SK-MEL-5 (cell line): ENCODE data around the gene HPS4. TPM values are rescaled to one million over a fixed set of nuclear protein-coding genes. Genes with fewer than 3 reads are reported as not detected.
"Not testable (repeated sequence)": the region's sequence is repeated elsewhere in the genome, so short reads cannot be mapped to it uniquely, and the experiment has no call there.

Experiments
- DNase-seq: peaks from one replicate; pipeline ENCODE4 v3.0.0-alpha.2; 2016; ENCODE audit warnings: low read depth, low spot score
- in situ Hi-C: cut with HindIII; loops from 2 replicates; pipeline ENCODE4 v1.10.0; 2016; ENCODE audit warnings: low sequenced_read_pairs, high pct_unique_total_duplicates, low pct_unique_long_range_greater_than_20kb
- polyA plus RNA-seq, 2 experiments: library from polyadenylated mRNA; depleted of rRNA; stranded (reverse); fragments of >200 nt; gene quantifications; 2 replicates each; pipeline ENCODE4 v1.2.3, GENCODE V29; 2015
- total RNA-seq: library from RNA; depleted of rRNA; stranded (reverse); fragments of >200 nt; shearing (Covaris generic); gene quantifications from 2 replicates; pipeline ENCODE4 v1.2.3, GENCODE V29; 2014; rRNA removed

The HPS4 gene
- 351 and 357 TPM in 2 replicates for total RNA-seq
- 220 and 265 TPM in 2 replicates for polyA plus RNA-seq (2015; cell fraction: cytosol; rRNA removed)
- 1,506 and 1,696 TPM in 2 replicates for polyA plus RNA-seq (2015; cell fraction: nucleus; rRNA removed)

GRCh38 chr22:26483439-26484359 lies at the start of gene HPS4, which contains the start of gene SRRD:
Gene HPS4, minus strand, starts transcription at chr22:26483783. Its CDS starts 2,021 bp downstream, at chr22:26481762.
Gene SRRD, plus strand, starts transcription at chr22:26483877. Its CDS starts 14 bp downstream, at chr22:26483891.
- in situ Hi-C loops = no loop called here
- peak; percentile 92 for DNase-seq

DNA sequence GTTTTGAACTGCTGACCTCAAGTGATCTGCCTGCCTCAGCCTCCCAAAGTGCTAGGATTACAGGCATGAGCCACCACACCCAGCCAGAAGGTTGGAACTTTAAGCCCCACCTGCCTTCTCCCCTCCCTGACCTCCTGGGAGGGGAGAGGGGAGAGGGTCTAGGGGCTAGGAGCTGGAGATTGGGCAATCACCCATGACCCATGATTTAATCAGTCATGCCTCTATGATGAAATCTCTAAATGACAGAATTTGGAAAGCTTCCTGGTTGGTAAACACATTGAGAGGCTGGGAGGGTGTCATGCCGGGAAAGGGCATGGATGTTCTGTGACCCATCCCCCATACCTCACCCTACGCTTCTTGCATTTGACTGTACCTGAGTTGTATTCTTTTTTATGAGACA lies 45.8 kb upstream of the HPS4 start:
- DNase-seq = no peak
- in situ Hi-C loops = no loop called here

GRCh38 chr22:26528518-26528917 lies 44.9 kb upstream of the HPS4 start:
- DNase-seq, in situ Hi-C loops: not testable (repeated sequence)

DNA sequence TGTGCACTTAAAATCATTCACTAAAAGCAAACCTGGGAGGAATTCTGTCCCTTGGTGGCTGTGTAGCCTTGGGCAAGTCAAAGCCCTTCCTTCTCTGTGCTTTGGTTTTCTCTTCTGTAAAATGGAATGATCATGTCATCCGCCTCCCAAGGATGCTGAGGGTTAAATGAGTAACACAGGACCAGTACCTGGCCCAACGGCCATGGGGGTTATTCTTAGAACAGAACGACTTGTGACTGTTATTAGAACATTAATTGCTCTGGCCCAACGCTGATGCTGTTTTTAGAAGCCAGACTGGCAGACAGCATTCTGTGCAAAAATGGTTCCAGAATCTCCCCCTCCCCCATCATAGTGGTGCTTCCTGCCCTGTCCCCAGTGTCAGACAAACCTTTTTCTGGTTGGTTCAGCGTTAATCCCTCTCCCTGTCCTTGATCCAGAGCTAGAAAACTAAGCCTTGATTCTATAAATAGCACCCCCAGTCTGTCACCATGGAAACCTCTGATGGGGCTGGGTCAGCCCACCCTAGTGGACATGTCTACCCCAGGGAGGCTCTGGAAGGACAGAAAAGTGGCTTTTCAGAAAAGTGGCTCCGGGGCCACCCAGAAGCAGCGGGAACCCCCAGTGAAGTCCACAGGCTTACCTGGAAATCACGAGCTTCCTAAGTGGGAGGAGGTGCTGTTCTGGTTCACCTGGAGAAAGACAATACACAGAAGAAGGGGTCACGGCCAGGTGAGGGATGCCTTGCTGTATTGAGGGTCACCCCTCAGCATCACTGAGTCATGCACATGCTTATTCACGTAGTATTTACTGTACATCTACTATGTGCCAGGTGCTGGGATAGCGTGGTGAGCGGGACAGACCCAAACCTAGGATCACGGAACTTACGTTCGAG lies 44.2 kb upstream of the HPS4 start:
- in situ Hi-C loops = no loop called here
- no peak for DNase-seq

DNA sequence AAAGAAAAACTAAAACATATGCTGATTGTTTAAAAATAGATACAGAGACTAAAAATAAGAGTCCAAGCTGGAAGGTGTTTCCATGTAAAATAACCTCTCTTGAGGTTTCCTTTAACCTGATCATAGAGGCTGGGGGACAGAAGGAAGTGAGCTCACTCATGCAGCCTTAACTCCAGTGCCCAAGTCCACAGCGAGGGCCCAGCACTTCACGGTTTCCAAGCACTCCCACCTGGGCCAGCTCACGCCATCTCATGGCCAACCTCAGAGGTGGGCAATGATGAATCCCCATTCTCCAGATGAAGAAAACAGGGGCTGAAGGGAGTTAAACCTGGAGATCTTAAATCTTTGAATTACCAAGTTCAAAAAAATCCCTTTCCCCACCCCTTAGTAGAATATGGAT lies 43.6 kb upstream of the HPS4 start:
- in situ Hi-C loops = no loop called here
- no peak for DNase-seq

DNA sequence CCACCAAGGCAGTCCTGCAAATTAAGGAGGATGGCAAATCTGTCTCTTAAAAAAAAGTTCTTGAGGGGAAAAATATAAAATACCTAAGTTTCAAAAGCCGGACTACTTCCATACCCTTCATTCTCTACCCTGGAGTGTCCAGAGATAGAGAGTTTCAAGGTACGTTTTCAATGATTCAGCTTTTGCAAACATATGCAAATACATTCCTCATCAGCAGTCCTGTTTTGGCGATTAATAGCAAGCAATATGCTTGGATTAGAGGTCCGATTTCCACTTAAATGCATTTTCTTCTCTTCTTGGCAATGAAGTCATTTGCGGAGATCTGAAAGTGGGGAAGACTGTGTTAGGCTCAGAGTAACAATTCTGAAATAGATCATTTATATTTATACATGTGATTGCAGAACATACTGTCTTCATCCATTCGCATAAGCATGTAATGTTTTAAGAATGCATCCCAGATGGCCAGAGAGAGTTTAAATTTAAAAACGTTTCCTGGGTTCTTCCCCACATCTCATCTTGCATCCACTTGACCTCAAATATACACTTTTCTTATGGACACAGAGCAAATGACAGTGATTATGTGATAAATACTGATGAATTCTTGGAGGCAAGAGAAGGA lies 42.5 kb upstream of the HPS4 start:
- in situ Hi-C loops = no loop called here
- DNase-seq = no peak

DNA sequence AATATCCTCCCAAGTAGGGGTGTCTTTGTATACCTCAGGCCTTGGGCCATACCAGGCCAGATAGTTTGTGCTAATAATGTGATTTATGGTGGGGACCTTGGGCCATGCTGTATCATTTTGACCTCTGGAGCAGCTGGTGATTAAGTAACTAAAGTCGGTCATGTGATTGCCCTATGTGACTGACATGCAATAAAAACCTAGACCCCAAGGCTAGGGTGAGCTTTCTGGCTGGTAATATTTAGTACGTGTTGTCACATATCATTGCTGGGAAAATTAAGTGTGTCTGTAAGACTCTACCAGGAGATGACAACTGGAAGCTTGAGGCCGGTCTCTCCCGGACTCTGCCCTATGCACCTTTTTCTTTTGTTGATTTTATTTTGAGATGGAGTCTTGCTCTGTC lies 41.3 kb upstream of the HPS4 start:
- in situ Hi-C loops = no loop called here
- DNase-seq = no peak

DNA sequence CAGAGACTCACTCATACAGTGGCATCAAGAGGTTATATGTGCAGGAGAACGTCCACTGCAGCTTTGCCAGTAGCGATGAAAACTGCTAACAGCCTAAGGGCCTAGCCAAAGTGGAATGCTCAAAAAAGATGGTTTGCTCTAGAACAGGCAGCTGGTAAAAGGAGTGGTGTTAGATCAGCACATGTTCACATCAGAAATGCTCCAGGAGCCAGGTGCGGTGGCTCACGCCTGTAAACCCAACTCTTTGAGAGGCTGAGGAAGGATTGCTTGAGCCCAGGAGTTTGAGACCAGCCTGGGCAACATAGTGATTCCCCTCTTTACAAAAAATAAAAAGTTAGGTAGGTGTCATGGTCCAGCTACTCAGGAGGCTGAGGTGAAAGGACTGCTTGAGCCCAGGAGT lies 39.0 kb upstream of the HPS4 start:
- DNase-seq = no peak
- in situ Hi-C loops = no loop called here

- DNase-seq = no peak
- in situ Hi-C loops = no loop called here
Observed at GRCh38 chr22:26522012-26522411, 38.4 kb upstream of the HPS4 start.

- no peak for DNase-seq
Observed at GRCh38 chr22:26517429-26517828, 33.8 kb upstream of the HPS4 start.

GRCh38 chr22:26516503-26516902 lies 32.9 kb upstream of the HPS4 start:
- no peak for DNase-seq
- in situ Hi-C loops = no loop called here

More at GRCh38 chr22:26517429-26517828, 33.8 kb upstream of the HPS4 start:
- in situ Hi-C loops = no loop called here

DNA sequence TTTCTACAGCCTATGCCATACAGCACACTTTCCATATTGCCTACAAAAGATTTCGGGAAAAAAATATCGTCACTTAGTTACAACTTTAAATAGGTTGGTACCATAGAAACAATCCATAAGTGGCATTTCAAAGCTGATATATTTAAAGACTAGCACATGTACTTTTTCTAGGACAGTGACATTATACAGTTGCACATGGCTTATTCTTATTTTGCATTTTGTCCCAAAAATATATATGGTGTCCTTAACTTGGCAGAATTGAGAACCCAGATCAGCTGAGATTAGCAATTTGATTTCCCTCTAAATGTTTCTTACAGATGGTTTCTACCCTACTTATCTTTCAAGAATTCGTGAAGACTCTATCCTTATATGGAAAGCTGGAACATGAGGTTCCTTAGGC lies 32.3 kb upstream of the HPS4 start:
- in situ Hi-C loops = no loop called here
- DNase-seq = no peak

- in situ Hi-C loops = no loop called here
Observed at GRCh38 chr22:26514419-26515161, 31.0 kb upstream of the HPS4 start.

DNA sequence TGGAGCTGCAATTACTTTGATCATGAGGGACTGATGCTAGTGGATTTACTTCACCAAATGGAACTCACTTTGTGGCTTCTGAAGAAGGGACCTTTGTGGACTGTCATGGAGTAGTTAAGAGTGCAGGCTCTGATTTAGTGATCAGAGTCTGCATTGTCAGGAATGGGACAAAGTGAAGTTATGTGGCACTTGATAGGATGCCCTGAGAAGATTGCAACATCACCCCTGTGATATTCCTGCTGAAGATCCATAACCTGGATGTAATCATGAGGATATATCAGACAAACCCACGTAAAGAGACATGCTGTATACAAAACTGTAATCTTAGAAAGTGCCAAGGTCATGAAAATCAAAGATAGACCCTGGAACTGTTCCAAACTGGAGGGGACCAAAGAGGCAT lies 30.3 kb upstream of the HPS4 start:
- in situ Hi-C loops = no loop called here
- no peak for DNase-seq

More at GRCh38 chr22:26514419-26515161, 31.0 kb upstream of the HPS4 start:
- DNase-seq = no peak

GRCh38 chr22:26512149-26512793 lies 28.7 kb upstream of the HPS4 start, which contains the start of gene TFIP11:
Gene TFIP11, minus strand, starts transcription at chr22:26512473. Its CDS starts 2,201 bp downstream, at chr22:26510272.
- peak; percentile 94 for DNase-seq
- in situ Hi-C loops = no loop called here

- in situ Hi-C loops = no loop called here
- DNase-seq = no peak
Observed at GRCh38 chr22:26508148-26508547, 24.6 kb upstream of the HPS4 start.
